H1 (cell line): ENCODE measurements around the gene TLK2.
"Not testable (repeated sequence)": the region's sequence is repeated elsewhere in the genome, so short reads cannot be mapped to it uniquely, and the experiment has no call there.

Experiments used
- ASH2L ChIP-seq: fragments of 200-600, 300-600 bp; sonication (generic); IDR thresholded peaks from one replicate; pipeline ENCODE4 v1.7.1; 2017; ENCODE audit warnings: low read length
- EGR1 ChIP-seq: IDR thresholded peaks from 2 replicates; pipeline ENCODE4 v1.6.1; 2011; ENCODE audit warnings: low read depth, low read length, borderline replicate concordance
- SRF ChIP-seq: IDR thresholded peaks from 2 replicates; pipeline ENCODE4 v1.6.1; 2011; ENCODE audit warnings: mild to moderate bottlenecking, low read depth, low read length, moderate library complexity
- TF ChIP-seq, protein P1 (sequence below), 3 experiments: IDR thresholded peaks; 1 replicate in 2 of 3; 2 replicates in 1 of 3; pipeline versions ENCODE4 v1.5.1 to v1.6.1; 2011; ENCODE audit warnings: low read length in 3 of 3, mild to moderate bottlenecking in 3 of 3, inconsistent platforms in 2 of 3, low read depth in 1 of 3, moderate library complexity in 1 of 3; ENCODE audit not compliant: insufficient read depth in 1 of 3; ENCODE audit errors: control extremely low read depth in 1 of 3

GRCh38 chr17:62453656-62454055 lies 25.0 kb upstream of the TLK2 start:
- TF ChIP-seq ASH2L, SRF, EGR1: not testable (repeated sequence)
- TF ChIP-seq, protein P1, sequence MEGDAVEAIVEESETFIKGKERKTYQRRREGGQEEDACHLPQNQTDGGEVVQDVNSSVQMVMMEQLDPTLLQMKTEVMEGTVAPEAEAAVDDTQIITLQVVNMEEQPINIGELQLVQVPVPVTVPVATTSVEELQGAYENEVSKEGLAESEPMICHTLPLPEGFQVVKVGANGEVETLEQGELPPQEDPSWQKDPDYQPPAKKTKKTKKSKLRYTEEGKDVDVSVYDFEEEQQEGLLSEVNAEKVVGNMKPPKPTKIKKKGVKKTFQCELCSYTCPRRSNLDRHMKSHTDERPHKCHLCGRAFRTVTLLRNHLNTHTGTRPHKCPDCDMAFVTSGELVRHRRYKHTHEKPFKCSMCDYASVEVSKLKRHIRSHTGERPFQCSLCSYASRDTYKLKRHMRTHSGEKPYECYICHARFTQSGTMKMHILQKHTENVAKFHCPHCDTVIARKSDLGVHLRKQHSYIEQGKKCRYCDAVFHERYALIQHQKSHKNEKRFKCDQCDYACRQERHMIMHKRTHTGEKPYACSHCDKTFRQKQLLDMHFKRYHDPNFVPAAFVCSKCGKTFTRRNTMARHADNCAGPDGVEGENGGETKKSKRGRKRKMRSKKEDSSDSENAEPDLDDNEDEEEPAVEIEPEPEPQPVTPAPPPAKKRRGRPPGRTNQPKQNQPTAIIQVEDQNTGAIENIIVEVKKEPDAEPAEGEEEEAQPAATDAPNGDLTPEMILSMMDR (IDR thresholded peaks at IDR 0.05; ENCODE audit: control extremely low read depth in 1 of 3, insufficient read depth in 1 of 3, low read depth in 1 of 3, low read length in 3 of 3), result not testable (repeated sequence)
